Hepatocyte (in vitro differentiated cells): ENCODE measurements around the gene TBC1D32. TPM values are rescaled to one million over a fixed set of nuclear protein-coding genes. Genes with fewer than 3 reads are reported as not detected.
"Not testable (repeated sequence)": the region's sequence is repeated elsewhere in the genome, so short reads cannot be mapped to it uniquely, and the experiment has no call there.

Source experiments
- DNase-seq: peaks from one replicate; pipeline ENCODE4 v3.0.0-alpha.2; 2016; ENCODE audit warnings: low spot score
- H2AFZ ChIP-seq: fragments of 200-600 bp; sonication (generic); 2 replicates; pipeline ENCODE4 v1.6.0; 2016; ENCODE audit warnings: antibody characterized with exemption, mild to moderate bottlenecking
- H3K27ac ChIP-seq: fragments of 200-600 bp; sonication (generic); 2 replicates; pipeline ENCODE4 v1.5.1; 2016; ENCODE audit warnings: mild to moderate bottlenecking
- H3K27me3 ChIP-seq: fragments of 200-600 bp; sonication (generic); 2 replicates; pipeline ENCODE4 v1.6.1; 2016
- H3K36me3 ChIP-seq: fragments of 200-600 bp; sonication (generic); replicated peaks from 2 replicates; pipeline ENCODE4 v1.5.1; 2016; ENCODE audit warnings: low read depth; ENCODE audit not compliant: insufficient read depth
- H3K4me1 ChIP-seq: fragments of 200-600 bp; sonication (generic); 2 replicates; pipeline ENCODE4 v1.5.1; 2016; ENCODE audit warnings: mild to moderate bottlenecking, moderate library complexity; ENCODE audit not compliant: insufficient read depth
- H3K4me2 ChIP-seq: fragments of 200-600 bp; sonication (generic); 2 replicates; pipeline ENCODE4 v1.6.0; 2016
- H3K4me3 ChIP-seq: fragments of 200-600 bp; sonication (generic); 2 replicates; pipeline ENCODE4 v1.5.1; 2016; ENCODE audit warnings: mild to moderate bottlenecking
- H3K79me2 ChIP-seq: fragments of 200-600 bp; sonication (generic); 2 replicates; pipeline ENCODE4 v1.6.0; 2017; ENCODE audit warnings: mild to moderate bottlenecking
- H3K9me2 ChIP-seq: fragments of 200-600 bp; sonication (generic); replicated peaks from 2 replicates; pipeline ENCODE4 v1.6.0; 2017; ENCODE audit warnings: mild to moderate bottlenecking; ENCODE audit not compliant: insufficient read depth
- H3K9me3 ChIP-seq: fragments of 200-600 bp; sonication (generic); 2 replicates; pipeline ENCODE4 v1.5.1; 2016; ENCODE audit warnings: low read depth, mild to moderate bottlenecking
- H4K20me1 ChIP-seq: fragments of 200-600 bp; sonication (generic); 2 replicates; pipeline ENCODE4 v1.6.0; 2016; ENCODE audit warnings: mild to moderate bottlenecking; ENCODE audit not compliant: insufficient read depth, poor library complexity, severe bottlenecking
- EZH2 ChIP-seq: fragments of 200-600 bp; sonication (generic); IDR thresholded peaks from 2 replicates; pipeline ENCODE4 v1.6.1; 2016; ENCODE audit warnings: antibody characterized with exemption, mild to moderate bottlenecking, borderline replicate concordance
- EZH2phosphoT487 ChIP-seq: fragments of 200-600 bp; sonication (generic); IDR thresholded peaks from one replicate; pipeline ENCODE4 v1.6.1; 2018; ENCODE audit warnings: antibody characterized with exemption, mild to moderate bottlenecking, low read depth, moderate library complexity; ENCODE audit not compliant: unreplicated experiment, severe bottlenecking
- WGBS: methylation state at CpG from one replicate; pipeline ENCODE4 v1.1.6; 2016; ENCODE audit warnings: low lambda C conversion rate; ENCODE audit errors: missing lambda C conversion rate; 5-methylcytosine and 5-hydroxymethylcytosine counted together
- polyA plus RNA-seq: library from polyadenylated mRNA; unstranded; fragments of >200 nt; fragmentation: Nextera tagmentation; extraction: Ambion mirVana; gene quantifications from 2 replicates; pipeline ENCODE4 v1.2.1, GENCODE V29; 2016
- total RNA-seq: library from RNA; depleted of rRNA; stranded (reverse); fragments of >200 nt; gene quantifications from 2 replicates; pipeline ENCODE4 v1.2.3, GENCODE V29; 2014
- TF ChIP-seq, protein P1 (sequence below): fragments of 200-600 bp; sonication (generic); IDR thresholded peaks from 2 replicates; pipeline ENCODE4 v1.5.1; 2016; ENCODE audit warnings: antibody characterized with exemption, mild to moderate bottlenecking; ENCODE audit not compliant: poor library complexity

TBC1D32 gene
- total and polyA plus RNA-seq, 2 experiments from 2014 or later = 3.7 to 9.9 TPM

DNA sequence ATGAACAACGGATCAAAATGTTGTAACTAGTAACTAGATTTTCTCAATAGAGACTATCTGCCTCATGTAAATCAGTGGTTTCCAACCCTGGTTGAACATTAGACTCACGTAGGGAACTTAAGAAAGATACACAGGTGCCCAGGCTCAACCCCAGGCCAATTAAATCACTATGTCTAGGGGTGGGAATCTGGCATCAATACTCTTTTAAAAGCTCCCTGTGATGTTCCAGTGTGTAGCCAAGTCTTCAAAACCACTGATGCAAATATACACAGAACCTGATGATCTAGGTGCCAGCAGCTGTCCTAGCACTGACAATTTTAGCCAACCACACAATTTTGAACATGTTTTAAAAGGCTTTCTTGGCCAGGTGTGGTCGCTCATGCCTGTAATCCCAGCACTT is 128.7 kb downstream of the TBC1D32 start:
- WGBS = 96% methylated on average over 3 of the region's 3 CpGs
- H3K4me3 ChIP-seq = no peak overlapping the region

DNA sequence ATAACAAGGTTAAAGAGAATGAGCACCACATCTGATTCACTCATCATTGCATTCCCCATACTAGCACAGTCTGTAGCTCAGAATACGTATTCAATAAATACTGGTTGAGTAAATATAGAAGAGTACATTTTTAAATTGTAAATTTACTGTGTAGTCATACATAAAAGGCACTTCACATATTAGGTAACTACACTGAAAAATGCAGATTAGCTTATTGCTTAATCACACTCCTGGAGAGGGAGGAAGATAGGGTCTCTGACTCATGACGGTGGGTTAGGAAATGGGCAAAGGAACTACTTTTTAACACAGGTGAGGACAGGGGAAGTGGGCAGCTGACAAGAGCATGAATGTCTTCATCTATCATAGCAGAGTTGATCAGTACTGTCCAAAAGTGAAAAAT is 133.2 kb downstream of the TBC1D32 start:
- H4K20me1 ChIP-seq = no peaks in the 10 kb centered on the region
- no peak overlapping the region for H2AFZ ChIP-seq
- H3K27ac ChIP-seq = no peak overlapping the region
- no peaks in the 10 kb centered on the region for H3K79me2 ChIP-seq
- H3K4me2 ChIP-seq = no peak overlapping the region
- no peak overlapping the region for H3K4me3 ChIP-seq
- 70% methylated on average over 2 of the region's 2 CpGs for WGBS
- no peaks in the 10 kb centered on the region for H3K9me3 ChIP-seq
- TF ChIP-seq, protein P1, sequence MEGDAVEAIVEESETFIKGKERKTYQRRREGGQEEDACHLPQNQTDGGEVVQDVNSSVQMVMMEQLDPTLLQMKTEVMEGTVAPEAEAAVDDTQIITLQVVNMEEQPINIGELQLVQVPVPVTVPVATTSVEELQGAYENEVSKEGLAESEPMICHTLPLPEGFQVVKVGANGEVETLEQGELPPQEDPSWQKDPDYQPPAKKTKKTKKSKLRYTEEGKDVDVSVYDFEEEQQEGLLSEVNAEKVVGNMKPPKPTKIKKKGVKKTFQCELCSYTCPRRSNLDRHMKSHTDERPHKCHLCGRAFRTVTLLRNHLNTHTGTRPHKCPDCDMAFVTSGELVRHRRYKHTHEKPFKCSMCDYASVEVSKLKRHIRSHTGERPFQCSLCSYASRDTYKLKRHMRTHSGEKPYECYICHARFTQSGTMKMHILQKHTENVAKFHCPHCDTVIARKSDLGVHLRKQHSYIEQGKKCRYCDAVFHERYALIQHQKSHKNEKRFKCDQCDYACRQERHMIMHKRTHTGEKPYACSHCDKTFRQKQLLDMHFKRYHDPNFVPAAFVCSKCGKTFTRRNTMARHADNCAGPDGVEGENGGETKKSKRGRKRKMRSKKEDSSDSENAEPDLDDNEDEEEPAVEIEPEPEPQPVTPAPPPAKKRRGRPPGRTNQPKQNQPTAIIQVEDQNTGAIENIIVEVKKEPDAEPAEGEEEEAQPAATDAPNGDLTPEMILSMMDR = no peak
- TF ChIP-seq EZH2phosphoT487 (no peak), EZH2 (no peak)
- H3K27me3 ChIP-seq = no peaks in the 10 kb centered on the region
- H3K9me2 ChIP-seq = no peaks in the 10 kb centered on the region
- H3K36me3 ChIP-seq = no peaks in the 10 kb centered on the region
- no peak for DNase-seq
- no peaks in the 10 kb centered on the region for H3K4me1 ChIP-seq

More for the DNA sequence above, 128.7 kb downstream of the TBC1D32 start:
- no peak overlapping the region for H3K27ac ChIP-seq
- H3K9me3 ChIP-seq = no peaks in the 10 kb centered on the region
- no peaks in the 10 kb centered on the region for H3K27me3 ChIP-seq
- no peak overlapping the region for H3K4me2 ChIP-seq
- TF ChIP-seq, protein P1 = no peak
- no peak for TF ChIP-seq EZH2phosphoT487
- TF ChIP-seq EZH2 = no peak
- no peaks in the 10 kb centered on the region for H3K4me1 ChIP-seq
- DNase-seq = no peak
- no peak overlapping the region for H2AFZ ChIP-seq
- H3K36me3 ChIP-seq = no peaks in the 10 kb centered on the region
- H3K79me2 ChIP-seq = no peaks in the 10 kb centered on the region
- H3K9me2 ChIP-seq = no peaks in the 10 kb centered on the region
- H4K20me1 ChIP-seq = no peaks in the 10 kb centered on the region

DNA sequence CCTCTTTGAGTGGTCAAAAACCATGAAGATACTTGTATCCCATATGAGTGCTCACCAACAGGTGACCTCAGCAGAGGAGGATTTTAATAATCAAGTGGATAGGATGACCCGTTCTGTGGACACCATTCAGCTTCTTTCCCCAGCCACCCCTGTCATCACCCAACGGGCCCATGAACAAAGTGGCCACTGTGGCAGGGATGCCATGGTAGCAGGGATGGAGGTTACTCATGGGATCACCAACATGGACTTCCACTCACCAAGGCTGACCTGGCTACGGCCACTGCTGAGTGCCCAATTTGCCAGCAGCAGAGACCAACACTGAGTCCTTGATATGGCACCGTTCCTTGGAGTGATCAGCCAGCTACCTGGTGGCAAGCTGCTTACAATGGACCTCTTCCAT is 138.2 kb downstream of the TBC1D32 start:
- H3K9me3 ChIP-seq, H3K9me2 ChIP-seq, H3K27me3 ChIP-seq, H3K4me2 ChIP-seq, H3K27ac ChIP-seq, H3K4me1 ChIP-seq, H3K79me2 ChIP-seq, H4K20me1 ChIP-seq, DNase-seq, H2AFZ ChIP-seq, H3K36me3 ChIP-seq, H3K4me3 ChIP-seq: not testable (repeated sequence)
- WGBS = 94% methylated on average over 4 of the region's 4 CpGs

DNA sequence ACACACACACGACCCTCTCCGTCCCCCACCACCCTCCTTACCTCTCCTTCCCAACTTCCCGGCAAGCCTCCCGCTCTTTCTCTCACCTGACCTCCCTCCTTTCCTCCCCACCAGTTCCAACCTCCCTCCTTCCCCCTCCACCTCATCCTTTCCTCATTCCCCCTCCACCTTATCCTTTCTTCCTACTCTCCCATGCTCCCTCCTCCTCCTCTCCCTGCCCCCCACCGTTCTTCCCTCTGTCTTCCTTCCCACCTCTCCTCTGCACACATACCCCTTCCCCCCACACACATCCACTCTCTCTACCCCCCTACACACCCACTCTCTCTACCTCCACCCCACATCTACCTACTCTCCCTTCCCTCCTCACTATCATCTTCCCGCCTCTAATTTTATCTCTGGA is 144.2 kb downstream of the TBC1D32 start:
- 91% methylated on average over 1 of the region's 6 CpGs for WGBS
- Histone ChIP-seq H3K79me2 (no peaks in the 10 kb centered on the region), H3K4me3 (no peak overlapping the region), H3K36me3 (no peaks in the 10 kb centered on the region), H3K27ac (no peak overlapping the region), H3K9me2 (no peaks in the 10 kb centered on the region), H3K4me1 (no peaks in the 10 kb centered on the region), H2AFZ (no peak overlapping the region), H4K20me1 (no peaks in the 10 kb centered on the region), H3K27me3 (no peaks in the 10 kb centered on the region), H3K9me3 (no peaks in the 10 kb centered on the region), H3K4me2 (no peak overlapping the region)
- no peak for DNase-seq
- TF ChIP-seq, protein P1 = no peak
- TF ChIP-seq EZH2phosphoT487 = no peak
